Gastrocnemius medialis (tissue), 4 donors: Measurements from ENCODE around the gene ZBTB16.

ENCODE experiments used
- CTCF ChIP-seq, 5 experiments: fragments of 450-650 bp in 3 of 5; fragments of 200-600 bp in 2 of 5; sonication (generic) in 2 of 5; IDR thresholded peaks in 4 of 5; conservative IDR thresholded peaks in 1 of 5; 1 replicate in 4 of 5; 2 replicates in 1 of 5; pipeline ENCODE4 v1.5.1; 2016 to 2019; ENCODE audit warnings: antibody characterized with exemption in 5 of 5, mild to moderate bottlenecking in 3 of 5, moderate library complexity in 3 of 5
- POLR2A ChIP-seq, 2 donors: fragments of 450-650 bp; IDR thresholded peaks; one replicate each; pipeline ENCODE4 v1.6.1; 2017; ENCODE audit warnings: antibody characterized with exemption in 2 of 2, mild to moderate bottlenecking in 2 of 2, moderate library complexity in 2 of 2

- TF ChIP-seq POLR2A (IDR thresholded peaks at IDR 0.05) (peak in 1 of 2 donors; percentile 6), CTCF (IDR thresholded peaks at IDR 0.05 in 4 of 5, conservative IDR thresholded peaks at IDR 0.05 in 1 of 5) (no peak)
These were observed 200.1 kb downstream of the ZBTB16 start for GRCh38 chr11:114259551-114259983.
